Measurements from ENCODE around the gene CHN2. TPM values are rescaled to one million over a fixed set of nuclear protein-coding genes. Genes with fewer than 3 reads are reported as not detected.

CHN2 gene
- polyA plus RNA-seq, 1 of the 3 experiments (the other 2 are of a cell fraction), result 0.02 TPM

- TF ChIP-seq RCOR1 (IDR thresholded peaks at IDR 0.05; ENCODE audit: low read length), result no peak
- no peak for TF ChIP-seq TCF12 (IDR thresholded peaks at IDR 0.05)
- no peak for TF ChIP-seq USF2 (IDR thresholded peaks at IDR 0.05; ENCODE audit: borderline replicate concordance, low read depth, low read length)
Measured at GRCh38 chr7:29170781-29171180, 23.8 kb upstream of the CHN2 start (continued).

- Histone ChIP-seq H4K20me1 (ENCODE audit: insufficient read depth) (no peaks in the 10 kb centered on the region), H3K27me3 (ENCODE audit: insufficient read depth) (no peaks in the 10 kb centered on the region), H2AFZ (ENCODE audit: low read depth) (no peak overlapping the region), H3K27ac (ENCODE audit: low read depth in 2 of 2, low read length in 1 of 2) (no peak overlapping the region), H3K4me1 (ENCODE audit: control insufficient read depth in 1 of 2, insufficient read depth in 2 of 2, low read depth in 1 of 2, low read length in 1 of 2) (no peaks in the 10 kb centered on the region), H3K4me3 (ENCODE audit: low read depth in 2 of 2, low read length in 1 of 2) (no peak overlapping the region), H3F3A (replicated peaks; ENCODE audit: insufficient read depth) (no peaks in the 10 kb centered on the region), H3K79me2 (ENCODE audit: insufficient read depth) (no peaks in the 10 kb centered on the region), H3K4me2 (no peak overlapping the region), H3K9me3 (no peaks in the 10 kb centered on the region), H3K9me2 (no peaks in the 10 kb centered on the region), H3K9ac (no peak overlapping the region), H3K36me3 (replicated peaks in 1 of 2; ENCODE audit: control insufficient read depth in 1 of 2, insufficient read depth in 2 of 2, low read length in 1 of 2) (no peaks in the 10 kb centered on the region)
- DNase-seq, result no peak
- CTCF ChIA-PET, result interaction anchor here (1.3 to 19.3 kb wide), 6 partner anchors 7 to 252 kb away, joined by 3 to 189 read pairs (median 4); no protein-coding TSS in a partner anchor
- POLR2A ChIA-PET, result no interaction called here
- TF ChIP-seq CHD2 (IDR thresholded peaks at IDR 0.05; ENCODE audit: low read length, partially characterized antibody), result no peak
- no peak for TF ChIP-seq IRF3 (IDR thresholded peaks at IDR 0.05; ENCODE audit: low read depth, low read length)
- TF ChIP-seq NRF1 (IDR thresholded peaks at IDR 0.05; ENCODE audit: low read depth, low read length), result no peak
- TF ChIP-seq RFX5 (IDR thresholded peaks at IDR 0.05; ENCODE audit: low read length), result no peak
- no peak for TF ChIP-seq GABPA (IDR thresholded peaks at IDR 0.05; ENCODE audit: low read depth)
- TF ChIP-seq RXRA (IDR thresholded peaks at IDR 0.05; ENCODE audit: borderline replicate concordance, low read depth), result no peak
- TF ChIP-seq FOXJ3 (CRISPR knock-in tag; IDR thresholded peaks at IDR 0.05), result no peak
- TF ChIP-seq YY1 (IDR thresholded peaks at IDR 0.05; ENCODE audit: low read depth), result no peak
- TF ChIP-seq FOSL2 (IDR thresholded peaks at IDR 0.05; ENCODE audit: borderline replicate concordance, low read depth), result no peak
- no peak for TF ChIP-seq SMC3 (IDR thresholded peaks at IDR 0.05; ENCODE audit: low read depth, low read length)
- no peak for TF ChIP-seq USF2 (IDR thresholded peaks at IDR 0.05; ENCODE audit: borderline replicate concordance, low read depth, low read length)
- TF ChIP-seq MAX (IDR thresholded peaks at IDR 0.05; ENCODE audit: low read depth), result no peak
- TF ChIP-seq TCF12 (IDR thresholded peaks at IDR 0.05), result no peak
- TF ChIP-seq EZH2phosphoT487 (IDR thresholded peaks at IDR 0.05; ENCODE audit: borderline replicate concordance, low read depth), result no peak
- WGBS (ENCODE audit: low lambda C conversion rate), result 40% methylated on average over 3 of the region's 3 CpGs
Measured at GRCh38 chr7:29173458-29173857, 21.1 kb upstream of the CHN2 start.
